Left forelimb (tissue), 1 donor: Measurements from ENCODE around the gene SGTA.

Source experiments
- DNase-seq: peaks from one replicate; pipeline ENCODE4 v3.0.0-alpha.2; 2018; ENCODE audit warnings: low spot score

The SGTA gene

DNA sequence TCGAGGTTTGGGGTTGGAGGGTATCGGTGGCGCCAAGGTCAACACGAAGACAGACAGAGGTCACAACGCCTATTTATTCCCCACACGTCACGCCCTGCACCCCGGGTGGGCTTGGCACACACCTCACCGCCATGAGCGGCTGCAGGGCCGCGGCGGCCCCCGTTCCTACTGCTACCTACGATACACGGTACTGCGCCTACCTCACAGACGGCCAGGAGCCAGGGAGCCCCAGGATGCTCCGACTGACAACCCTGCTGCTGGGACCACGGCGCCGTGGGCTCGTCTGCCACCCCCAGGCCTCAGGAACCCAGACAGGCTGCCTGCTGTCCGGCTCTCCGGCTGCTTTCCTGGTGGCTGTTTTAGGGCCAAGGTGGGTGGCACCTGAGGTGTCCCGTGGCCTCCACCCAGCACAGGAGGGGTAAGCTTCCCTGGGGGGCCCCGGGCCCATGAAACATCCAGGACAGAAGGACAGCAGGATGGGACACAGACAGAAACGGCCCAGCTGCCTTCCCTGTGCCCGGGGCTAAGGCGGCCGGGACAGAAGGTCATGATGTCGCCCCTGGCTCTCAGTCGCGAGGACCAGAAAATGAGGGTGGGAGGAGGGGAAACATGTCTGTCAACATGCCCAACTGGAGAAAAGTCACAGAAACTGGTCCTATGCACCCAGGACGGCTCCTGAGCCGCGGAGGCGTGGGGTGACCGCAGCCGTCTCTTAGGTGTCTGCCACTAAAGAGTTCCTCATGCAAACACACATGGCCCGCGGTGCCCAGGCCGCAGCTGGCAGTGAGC is 28.2 kb downstream of the SGTA start:
- no peak for DNase-seq

- DNase-seq: no peak
Observed at GRCh38 chr19:2751438-2751830, 31.6 kb downstream of the SGTA start.

- no peak for DNase-seq
Observed at GRCh38 chr19:2750808-2751437, 32.1 kb downstream of the SGTA start.

DNA sequence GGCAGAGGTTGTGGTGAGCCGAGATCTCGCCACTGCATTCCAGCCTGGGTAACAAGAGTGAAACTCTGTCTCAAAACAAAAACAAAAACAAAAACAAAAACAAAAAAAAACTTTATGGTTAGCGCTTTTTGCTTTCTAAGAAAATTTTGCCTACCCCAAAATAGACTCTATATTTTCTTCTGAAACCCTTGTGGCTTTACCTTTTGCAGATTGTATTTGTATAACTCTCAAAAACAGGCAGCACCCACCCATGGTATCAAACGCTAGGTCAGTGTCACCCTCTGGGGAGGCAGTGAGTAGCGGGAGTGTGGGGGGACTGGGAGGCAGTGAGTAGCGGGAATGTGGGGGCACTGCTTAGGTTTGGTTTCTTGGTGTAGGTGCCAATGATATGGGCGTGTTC is 35.7 kb downstream of the SGTA start:
- DNase-seq: no peak

- DNase-seq: no peak
Observed at GRCh38 chr19:2744113-2744512, 39.0 kb downstream of the SGTA start.

DNA sequence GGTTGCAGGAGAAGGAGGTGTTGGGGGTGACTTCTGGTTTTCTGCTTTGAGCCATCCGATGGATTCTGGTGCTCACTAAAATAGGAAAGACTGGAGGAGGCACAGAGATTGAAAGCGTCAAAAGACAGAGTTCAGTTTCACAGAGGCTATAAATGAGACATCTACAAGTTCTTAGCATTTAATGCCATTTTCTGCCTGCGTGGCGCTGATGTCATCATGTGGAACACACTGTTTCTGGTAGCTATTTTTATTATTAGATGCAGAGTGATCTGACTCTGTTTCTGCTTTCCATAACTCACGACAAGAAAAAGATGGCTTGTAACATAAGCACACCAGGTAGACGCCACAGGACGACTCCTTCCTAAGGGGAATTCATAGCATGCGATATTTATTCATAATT is 40.0 kb downstream of the SGTA start:
- no peak for DNase-seq

- DNase-seq: no peak
Observed at GRCh38 chr19:2740314-2740656, 42.8 kb downstream of the SGTA start.

DNA sequence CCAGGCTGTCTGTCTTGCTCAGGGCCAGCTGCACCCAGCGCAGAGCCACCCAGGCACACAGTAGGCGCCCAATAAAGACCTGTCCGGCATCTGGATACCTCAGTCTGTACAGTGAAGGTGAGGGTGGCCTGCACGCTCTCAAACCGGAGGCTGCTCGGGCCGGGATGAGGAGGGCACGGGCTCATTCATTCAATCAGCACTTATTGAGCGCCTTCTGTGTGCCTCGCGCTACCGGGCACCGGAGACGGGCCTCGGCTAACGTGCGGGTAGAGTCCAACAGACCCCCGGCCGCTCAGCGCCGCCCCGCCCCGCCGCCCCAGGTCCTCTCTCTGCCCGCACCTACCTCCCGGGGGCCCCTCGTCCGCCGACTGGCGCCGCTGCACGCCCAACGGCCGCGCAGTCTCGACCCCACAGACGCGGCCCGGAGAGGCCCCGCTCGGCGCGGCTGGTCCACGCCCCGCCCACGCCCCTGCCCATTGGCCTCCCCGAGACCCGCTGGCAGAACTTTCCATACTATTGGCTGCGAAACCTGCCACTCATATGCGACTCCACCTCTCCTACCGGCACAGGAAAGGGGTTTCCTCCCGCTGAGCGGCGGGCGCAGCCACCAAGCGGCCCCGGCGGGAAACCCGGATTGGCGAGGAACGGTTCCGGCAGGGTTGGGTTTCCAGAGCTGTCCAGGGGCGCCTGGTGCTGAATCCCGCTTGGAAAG is 43.3 kb downstream of the SGTA start, which contains the start of gene SLC39A3:
Gene SLC39A3 (minus strand): TSS at position 416 of the 712 bp plus-strand sequence. CDS start 2,760 bp downstream, outside the sequence.
- peak; percentile 99 for DNase-seq

GRCh38 chr19:2736550-2737190 is 46.4 kb downstream of the SGTA start:
- DNase-seq: no peak

DNA sequence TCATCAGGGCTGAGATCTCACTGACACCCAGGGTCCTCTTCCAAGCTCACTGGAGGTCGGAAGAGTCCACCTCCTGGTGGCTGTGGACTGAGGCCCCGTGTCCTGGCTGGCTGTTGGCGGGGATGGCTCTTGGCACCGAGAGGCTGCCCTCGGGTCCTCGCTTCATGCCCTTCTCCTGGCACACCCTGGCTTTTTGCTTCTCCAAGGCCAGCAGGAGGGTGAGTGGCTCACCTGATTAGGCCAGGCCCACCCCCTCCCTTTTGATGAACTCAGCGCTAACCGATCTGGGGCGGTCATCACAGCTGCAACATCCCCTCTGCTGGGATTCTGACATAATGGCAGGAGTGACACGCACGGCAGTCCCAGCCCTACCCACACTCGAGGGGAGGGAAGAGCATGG is 47.7 kb downstream of the SGTA start:
- DNase-seq: no peak

DNA sequence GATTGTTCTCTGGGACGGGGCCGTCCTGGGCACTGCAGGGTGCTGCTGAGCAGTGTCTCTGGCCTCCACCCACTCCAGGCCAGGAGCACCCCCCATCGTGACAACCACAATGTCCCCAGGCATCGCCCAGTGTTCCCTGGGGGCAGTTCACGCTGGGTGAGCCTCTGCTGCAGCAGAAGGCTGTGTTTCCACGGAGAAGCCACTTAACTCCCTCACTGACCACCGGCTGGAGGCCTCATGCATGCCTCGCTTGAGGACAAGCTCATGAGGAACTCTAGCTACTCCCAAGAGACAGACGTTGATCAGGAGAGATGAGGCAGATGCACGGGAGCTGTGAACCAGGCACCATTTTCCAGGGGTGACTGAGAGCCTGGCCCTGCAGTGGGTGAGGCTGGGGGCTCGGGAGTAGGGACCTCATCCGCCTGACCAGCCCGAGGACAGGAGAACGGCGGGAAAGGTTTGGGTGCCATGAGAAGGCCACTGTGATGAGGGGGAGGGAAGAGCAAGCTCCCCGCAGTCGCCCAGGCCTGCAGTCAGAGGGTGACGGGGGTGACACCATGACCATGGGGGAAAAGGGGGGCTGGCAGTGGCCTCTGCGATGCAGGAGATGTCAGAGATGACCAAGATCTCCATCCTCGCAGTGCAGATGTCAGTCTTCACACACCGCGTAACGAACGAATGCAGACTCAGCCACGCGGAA is 48.3 kb downstream of the SGTA start:
- no peak for DNase-seq

DNA sequence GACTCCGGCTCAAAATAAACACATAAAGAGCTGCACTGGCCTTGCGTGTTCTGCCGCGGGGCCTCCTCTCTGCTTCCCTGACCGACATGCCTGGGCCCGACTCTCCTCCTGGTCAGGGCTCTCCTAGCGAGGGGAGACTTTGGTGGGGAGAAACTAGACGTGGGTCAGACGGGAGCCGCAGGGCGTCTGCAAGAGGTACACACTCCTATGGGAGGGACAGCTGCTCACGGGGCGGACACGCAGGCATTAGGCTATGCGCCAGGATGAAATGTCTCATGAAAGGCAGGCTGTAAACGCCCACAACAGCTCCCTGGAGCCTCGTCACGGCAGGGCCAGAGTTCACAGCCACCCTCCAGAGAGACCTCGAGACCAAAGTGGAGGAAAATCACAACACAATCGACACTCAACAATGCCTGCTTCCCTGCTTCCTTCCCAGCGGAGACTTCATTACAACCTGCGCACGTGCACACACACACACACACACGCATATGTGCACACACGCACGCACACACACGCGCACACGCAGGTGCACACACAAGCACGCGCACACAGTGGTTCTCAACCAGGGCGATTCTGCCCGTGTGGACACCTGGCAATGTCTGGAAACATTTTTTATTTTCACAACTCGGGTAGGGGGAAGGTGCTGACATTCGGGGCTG is 49.0 kb downstream of the SGTA start:
- no peak for DNase-seq

GRCh38 chr19:2732883-2733282 is 50.2 kb downstream of the SGTA start:
- DNase-seq: no peak

DNA sequence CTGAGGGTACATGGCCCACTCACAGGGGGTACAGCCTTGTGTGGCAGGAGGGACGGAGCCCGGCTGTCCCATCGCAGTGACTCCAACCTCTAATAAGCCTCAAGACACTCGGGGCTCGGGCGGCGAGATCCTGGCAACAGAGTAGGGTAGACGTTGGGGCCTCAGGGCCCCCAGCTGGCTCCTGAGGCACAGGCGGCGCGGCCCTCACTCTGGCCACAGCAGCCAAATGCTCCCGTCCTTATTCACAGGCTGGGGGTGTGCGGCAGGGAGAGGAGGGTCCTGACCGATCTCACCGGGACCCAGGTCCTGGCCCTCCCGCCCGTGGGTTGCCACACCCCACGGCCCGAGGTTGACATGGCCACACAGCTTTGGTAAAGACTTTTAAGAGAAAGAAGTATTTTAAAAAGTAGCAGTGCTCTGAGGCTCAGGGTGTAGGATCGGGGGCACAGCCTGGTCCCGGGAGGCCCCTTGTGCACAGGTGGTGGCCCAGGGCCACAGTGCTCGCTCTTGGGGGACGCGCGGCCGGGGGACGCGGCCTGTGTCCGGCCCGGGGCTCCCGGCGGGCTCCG is 50.8 kb downstream of the SGTA start:
- no peak for DNase-seq

GRCh38 chr19:2731181-2731995 is 51.7 kb downstream of the SGTA start:
- DNase-seq: no peak

DNA sequence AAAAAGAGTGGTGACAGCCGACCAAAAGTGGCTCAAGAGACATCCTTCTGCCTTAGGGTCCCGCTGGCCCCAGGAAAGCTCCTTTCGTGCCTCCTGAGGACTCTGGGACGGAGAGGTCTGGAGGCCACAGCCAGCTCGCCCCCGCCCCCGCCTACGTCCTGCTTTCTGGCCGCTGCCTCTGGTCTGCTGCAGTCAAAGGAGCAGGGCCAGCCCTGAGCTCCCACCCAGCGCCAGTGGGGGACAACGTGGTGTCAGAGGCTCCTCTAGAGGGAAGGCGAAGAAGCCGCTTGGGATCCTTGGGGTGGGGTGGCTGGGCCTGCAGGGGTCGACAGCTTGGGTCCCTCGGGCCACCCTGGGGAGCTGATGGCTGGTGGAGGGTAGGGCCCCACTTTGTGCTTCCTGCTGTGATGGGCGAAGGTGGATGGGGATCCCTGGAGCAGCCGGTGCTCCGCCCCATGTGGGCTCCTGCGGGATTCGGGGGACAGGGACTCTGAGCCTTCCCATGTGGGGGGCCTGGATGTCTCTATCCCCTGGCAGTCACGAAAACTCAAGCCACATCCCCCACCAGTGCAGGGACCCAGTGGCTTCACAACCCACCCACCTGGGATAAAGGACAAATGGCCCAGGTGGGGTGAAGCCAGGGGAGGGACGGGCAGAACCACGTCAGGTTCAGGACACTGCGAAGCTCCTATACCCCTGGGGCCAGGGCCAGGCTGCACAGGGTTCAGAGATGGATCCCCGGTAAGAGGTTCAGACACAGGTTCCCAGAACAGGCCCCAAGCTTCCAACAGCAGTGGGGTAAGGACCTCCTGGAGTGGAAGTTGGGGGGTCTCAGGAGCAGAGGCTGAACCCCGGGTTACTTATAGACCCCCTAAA is 52.9 kb downstream of the SGTA start:
- DNase-seq: no peak

DNA sequence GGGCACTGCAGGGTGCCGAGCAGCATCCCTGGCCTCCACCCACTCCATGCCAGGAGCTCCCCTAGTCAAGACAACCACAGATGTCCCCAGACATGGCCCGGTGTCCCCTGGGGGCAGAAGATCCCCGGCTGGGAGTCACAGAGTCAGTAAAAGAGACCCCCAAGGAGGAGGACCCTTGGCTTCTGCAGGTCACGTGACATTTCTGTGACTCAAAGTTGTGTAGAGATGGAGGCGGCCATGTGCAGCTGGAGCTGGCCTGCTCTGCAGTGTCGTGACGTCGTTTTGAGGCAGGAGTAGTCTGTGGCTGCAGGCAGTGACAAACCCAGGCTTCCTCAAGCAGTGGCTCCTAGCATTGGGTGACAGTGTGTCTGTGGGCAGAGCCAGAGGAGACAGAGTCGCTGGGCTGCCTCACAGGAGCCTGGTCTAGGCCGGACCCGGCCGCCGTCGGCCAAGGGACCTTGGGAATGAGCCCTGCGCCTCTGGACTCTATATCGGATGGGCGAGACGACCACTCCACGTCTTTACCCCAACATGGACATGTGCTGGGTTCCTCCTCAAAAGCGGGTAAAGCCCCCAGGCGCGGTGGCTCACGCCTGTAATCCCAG is 54.2 kb downstream of the SGTA start:
- DNase-seq: no peak

DNA sequence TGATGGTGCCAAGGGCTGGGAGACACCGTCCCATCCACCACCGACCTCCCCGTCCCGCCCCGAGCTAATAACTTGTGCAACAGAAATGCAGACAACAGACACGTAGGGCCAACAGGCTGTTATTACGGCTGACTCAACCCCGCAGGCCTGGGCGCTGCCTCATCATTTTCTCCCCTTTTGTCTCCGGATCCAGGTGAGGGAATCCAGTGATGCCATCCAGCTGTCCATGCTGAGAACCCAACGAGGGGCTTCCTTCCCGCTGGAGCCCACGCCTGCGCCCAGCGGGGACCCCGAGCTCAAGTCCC is 55.5 kb downstream of the SGTA start:
- DNase-seq: no peak
